Measurements from ENCODE around the gene YEATS4. TPM values are rescaled to one million over a fixed set of nuclear protein-coding genes. Genes with fewer than 3 reads are reported as not detected.

Gene YEATS4
- polyA plus RNA-seq, 3 donors: 6.6 to 20.9 (median 16.0) TPM

DNA sequence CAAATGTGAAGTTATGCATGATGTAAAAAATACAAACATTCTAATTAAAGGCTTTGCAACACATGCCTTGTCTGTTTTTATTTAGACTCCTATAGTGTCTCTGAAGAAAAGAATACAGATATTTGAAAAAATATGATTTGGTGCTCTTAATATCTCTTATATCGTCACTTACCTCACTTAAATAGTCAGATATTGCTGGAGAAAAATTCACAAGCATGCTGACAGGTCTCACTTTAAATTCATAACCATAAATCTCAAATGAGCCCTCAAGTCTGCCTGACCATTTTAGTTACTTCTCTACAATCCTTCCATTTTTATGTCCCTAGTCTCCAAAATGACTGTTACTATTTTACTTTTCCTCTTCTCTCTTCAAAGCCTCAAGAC is 5.4 kb upstream of the YEATS4 start:
- no peak overlapping the region for H3K9ac ChIP-seq (ENCODE audit: insufficient read depth, low read length, poor library complexity, severe bottlenecking)
- no peaks in the 10 kb centered on the region for H3K27me3 ChIP-seq (ENCODE audit: control insufficient read depth in 2 of 2, insufficient read depth in 2 of 2, low read length in 2 of 2)
- peak overlapping the region in 1 of 3 experiments; percentile 92 for H3K4me3 ChIP-seq (replicated peaks in 1 of 3; ENCODE audit: low read depth in 2 of 3, low read length in 3 of 3)
- Mint-ChIP-seq H3K4me3 (peak overlapping the region in 1 of 2 donors; percentile 13), H3K36me3 (peaks cover 24 to 45% of the 10 kb centered on the region in 2 donors), H3K27ac (peak overlapping the region; percentile 54 to 88 (median 81)), H3K4me1 (peaks cover 56% of the 10 kb centered on the region), H3K27me3 (ENCODE audit: low read depth in 3 of 3) (no peaks in the 10 kb centered on the region), H3K9me3 (no peaks in the 10 kb centered on the region)
- intact Hi-C loops (cut with micrococcal nuclease): loop anchor here in 1 of 2 donors (10.0 kb wide), 1 partner anchor 221 kb away; no protein-coding TSS in a partner anchor
- peaks cover 40 to 48% of the 10 kb centered on the region in 2 donors for H3K36me3 ChIP-seq (replicated peaks in 1 of 2; ENCODE audit: control insufficient read depth in 1 of 2, insufficient read depth in 2 of 2, low read length in 2 of 2)
- TF ChIP-seq, protein P1, sequence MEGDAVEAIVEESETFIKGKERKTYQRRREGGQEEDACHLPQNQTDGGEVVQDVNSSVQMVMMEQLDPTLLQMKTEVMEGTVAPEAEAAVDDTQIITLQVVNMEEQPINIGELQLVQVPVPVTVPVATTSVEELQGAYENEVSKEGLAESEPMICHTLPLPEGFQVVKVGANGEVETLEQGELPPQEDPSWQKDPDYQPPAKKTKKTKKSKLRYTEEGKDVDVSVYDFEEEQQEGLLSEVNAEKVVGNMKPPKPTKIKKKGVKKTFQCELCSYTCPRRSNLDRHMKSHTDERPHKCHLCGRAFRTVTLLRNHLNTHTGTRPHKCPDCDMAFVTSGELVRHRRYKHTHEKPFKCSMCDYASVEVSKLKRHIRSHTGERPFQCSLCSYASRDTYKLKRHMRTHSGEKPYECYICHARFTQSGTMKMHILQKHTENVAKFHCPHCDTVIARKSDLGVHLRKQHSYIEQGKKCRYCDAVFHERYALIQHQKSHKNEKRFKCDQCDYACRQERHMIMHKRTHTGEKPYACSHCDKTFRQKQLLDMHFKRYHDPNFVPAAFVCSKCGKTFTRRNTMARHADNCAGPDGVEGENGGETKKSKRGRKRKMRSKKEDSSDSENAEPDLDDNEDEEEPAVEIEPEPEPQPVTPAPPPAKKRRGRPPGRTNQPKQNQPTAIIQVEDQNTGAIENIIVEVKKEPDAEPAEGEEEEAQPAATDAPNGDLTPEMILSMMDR (IDR thresholded peaks at IDR 0.05): no peak
- WGBS (ENCODE audit: insufficient coverage): no CpG with 5 or more reads among the region's 1 CpG
- H3K79me2 ChIP-seq (ENCODE audit: insufficient read depth, low read length): peaks cover 49% of the 10 kb centered on the region
- H2AFZ ChIP-seq (ENCODE audit: insufficient read depth, low read depth, low read length, poor library complexity, severe bottlenecking): no peak overlapping the region
- H4K20me1 ChIP-seq (ENCODE audit: insufficient read depth, low read length): peaks cover 79% of the 10 kb centered on the region
- no peak for DNase-seq
- H3K4me2 ChIP-seq (replicated peaks; ENCODE audit: extremely low read depth, low read length, poor library complexity, severe bottlenecking): peak overlapping the region; percentile 94
- no peaks in the 10 kb centered on the region for H3K9me3 ChIP-seq (replicated peaks in 1 of 2; ENCODE audit: control insufficient read depth in 1 of 2, insufficient read depth in 1 of 2, low read length in 2 of 2)
- H3K4me1 ChIP-seq (ENCODE audit: control insufficient read depth in 1 of 2, insufficient read depth in 2 of 2, low read length in 2 of 2): peaks cover 26 to 35% of the 10 kb centered on the region in 2 donors
- H3K27ac ChIP-seq (ENCODE audit: low read depth in 1 of 2, low read length in 2 of 2): peak overlapping the region; percentile 21 to 76

DNA sequence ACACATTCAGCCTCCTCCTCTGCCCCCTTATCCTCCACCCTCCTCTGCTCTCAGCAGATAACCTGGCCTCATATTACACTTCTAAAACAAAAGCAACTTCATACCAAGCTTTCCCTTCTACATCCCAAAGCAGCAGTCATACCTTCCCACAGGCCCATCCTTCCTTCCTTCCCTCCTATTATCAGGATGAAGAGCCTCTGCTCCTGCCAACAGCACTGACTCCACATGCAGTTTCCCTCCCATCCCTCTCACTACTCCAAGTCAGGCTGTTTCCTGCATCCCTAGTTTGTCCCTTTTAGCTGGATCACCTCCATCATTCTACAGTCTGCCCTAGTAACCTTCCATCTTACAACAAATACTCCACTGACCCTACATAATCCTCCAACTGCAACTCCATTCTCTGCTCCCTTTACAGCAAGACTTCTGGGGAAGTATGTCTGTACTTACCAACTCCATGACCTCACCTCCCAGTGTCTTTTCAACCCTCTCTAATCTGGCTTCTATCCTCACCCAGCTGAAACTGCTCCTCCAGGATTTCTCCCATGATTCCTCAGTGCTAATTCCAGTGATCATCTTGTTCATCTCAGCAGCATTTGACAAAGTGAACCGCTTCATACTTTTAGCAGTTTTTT is 4.9 kb upstream of the YEATS4 start:
- peak overlapping the region in 1 of 3 experiments; percentile 92 for H3K4me3 ChIP-seq (replicated peaks in 1 of 3; ENCODE audit: low read depth in 2 of 3, low read length in 3 of 3)
- Mint-ChIP-seq H3K4me3 (peak overlapping the region in 1 of 2 donors; percentile 13), H3K4me1 (peaks cover 58% of the 10 kb centered on the region), H3K36me3 (peaks cover 24 to 45% of the 10 kb centered on the region in 2 donors), H3K27me3 (ENCODE audit: low read depth in 3 of 3) (no peaks in the 10 kb centered on the region), H3K9me3 (no peaks in the 10 kb centered on the region), H3K27ac (peak overlapping the region; percentile 54 to 88 (median 81))
- H2AFZ ChIP-seq (ENCODE audit: insufficient read depth, low read depth, low read length, poor library complexity, severe bottlenecking): no peak overlapping the region
- peaks cover 29 to 40% of the 10 kb centered on the region in 2 donors for H3K4me1 ChIP-seq (ENCODE audit: control insufficient read depth in 1 of 2, insufficient read depth in 2 of 2, low read length in 2 of 2)
- peaks cover 74% of the 10 kb centered on the region for H4K20me1 ChIP-seq (ENCODE audit: insufficient read depth, low read length)
- H3K9ac ChIP-seq (ENCODE audit: insufficient read depth, low read length, poor library complexity, severe bottlenecking): no peak overlapping the region
- H3K36me3 ChIP-seq (replicated peaks in 1 of 2; ENCODE audit: control insufficient read depth in 1 of 2, insufficient read depth in 2 of 2, low read length in 2 of 2): peaks cover 40 to 48% of the 10 kb centered on the region in 2 donors
- H3K27me3 ChIP-seq (ENCODE audit: control insufficient read depth in 2 of 2, insufficient read depth in 2 of 2, low read length in 2 of 2): no peaks in the 10 kb centered on the region
- H3K4me2 ChIP-seq (replicated peaks; ENCODE audit: extremely low read depth, low read length, poor library complexity, severe bottlenecking): peak overlapping the region; percentile 20
- peak overlapping the region; percentile 21 to 76 for H3K27ac ChIP-seq (ENCODE audit: low read depth in 1 of 2, low read length in 2 of 2)
- H3K9me3 ChIP-seq (replicated peaks in 1 of 2; ENCODE audit: control insufficient read depth in 1 of 2, insufficient read depth in 1 of 2, low read length in 2 of 2): no peaks in the 10 kb centered on the region
- DNase-seq: no peak
- TF ChIP-seq, protein P1 (IDR thresholded peaks at IDR 0.05): no peak
- H3K79me2 ChIP-seq (ENCODE audit: insufficient read depth, low read length): peaks cover 48% of the 10 kb centered on the region
- WGBS (ENCODE audit: insufficient coverage): no CpG with 5 or more reads among the region's 1 CpG
- intact Hi-C loops (cut with micrococcal nuclease): loop anchor here (5.0 to 10.0 kb wide), 2 partner anchors 62 to 220 kb away; no protein-coding TSS in a partner anchor
